WTC11 (cell line): Measurements from ENCODE around the gene PPP3R1. TPM values are rescaled to one million over a fixed set of nuclear protein-coding genes. Genes with fewer than 3 reads are reported as not detected.

Experiments used
- ATAC-seq: fragments of 200-7000 bp; cut with Tn5 transposase; 2 replicates; pipeline ENCODE4 v1.10.0; 2021; ENCODE audit warnings: mild to moderate bottlenecking, moderate library complexity
- CTCF ChIA-PET: fragments of 300-600 bp; sonication (Branson Sonifier 250); formaldehyde crosslinking; loops from one replicate; lab custom pipeline; 2021; ENCODE audit warnings: antibody characterized with exemption; lab: Charles Lee
- POLR2A ChIA-PET: fragments of 350-600 bp; sonication (Branson Sonifier 250); formaldehyde crosslinking; loops from one replicate; lab custom pipeline; 2021; ENCODE audit warnings: antibody characterized with exemption; lab: Charles Lee
- DNase-seq: peaks from one replicate; pipeline ENCODE4 v3.0.0; 2021; ENCODE audit warnings: low spot score
- H3K27ac Mint-ChIP-seq: 2 replicates; pipeline ENCODE4 v1.8.0; 2021; ENCODE audit warnings: mixed read lengths
- H3K27me3 Mint-ChIP-seq: 2 replicates; pipeline ENCODE4 v1.8.0; 2021; ENCODE audit warnings: low read depth, mild to moderate bottlenecking, moderate library complexity, mixed read lengths
- H3K36me3 Mint-ChIP-seq: 2 replicates; pipeline ENCODE4 v1.8.0; 2021; ENCODE audit warnings: mixed read lengths
- H3K4me1 Mint-ChIP-seq: 2 replicates; pipeline ENCODE4 v1.8.0; 2022; ENCODE audit warnings: mixed read lengths
- H3K4me3 Mint-ChIP-seq: 2 replicates; pipeline ENCODE4 v1.8.0; 2021; ENCODE audit warnings: mild to moderate bottlenecking, moderate library complexity, mixed read lengths
- H3K9me3 Mint-ChIP-seq: 2 replicates; pipeline ENCODE4 v1.8.0; 2021; ENCODE audit warnings: mixed read lengths
- CREM ChIP-seq: sonication (generic); formaldehyde crosslinking; IDR thresholded peaks from 2 replicates; pipeline ENCODE4 v1.8.1; 2022; ENCODE audit warnings: mild to moderate bottlenecking, missing genetic modification reagents, moderate library complexity
- ESRRA ChIP-seq: sonication (generic); formaldehyde crosslinking; IDR thresholded peaks from 2 replicates; pipeline ENCODE4 v1.8.1; 2022; ENCODE audit warnings: mild to moderate bottlenecking, missing genetic modification reagents, borderline replicate concordance
- IRF2 ChIP-seq: sonication (generic); formaldehyde crosslinking; IDR thresholded peaks from 2 replicates; pipeline ENCODE4 v1.8.0; 2022; ENCODE audit warnings: low read depth, missing genetic modification reagents, borderline replicate concordance
- NFATC4 ChIP-seq: fragments of 250-450 bp; sonication (Bioruptor Pico); IDR thresholded peaks from 2 replicates; pipeline ENCODE4 v1.9.0; 2021; ENCODE audit warnings: mild to moderate bottlenecking
- NFE2L1 ChIP-seq: sonication (generic); formaldehyde crosslinking; IDR thresholded peaks from 2 replicates; pipeline ENCODE4 v1.8.1; 2023; ENCODE audit warnings: missing genetic modification reagents
- NR2C2 ChIP-seq: sonication (generic); formaldehyde crosslinking; IDR thresholded peaks from 2 replicates; pipeline ENCODE4 v1.8.0; 2022; ENCODE audit warnings: mild to moderate bottlenecking, missing genetic modification reagents
- OVOL2 ChIP-seq: fragments of 250-450 bp; sonication (Bioruptor Pico); IDR thresholded peaks from 2 replicates; pipeline ENCODE4 v1.9.0; 2021; ENCODE audit warnings: mild to moderate bottlenecking, borderline replicate concordance
- PRRX2 ChIP-seq: fragments of 250-450 bp; sonication (Bioruptor Pico); IDR thresholded peaks from 2 replicates; pipeline ENCODE4 v1.8.0; 2021; ENCODE audit warnings: mild to moderate bottlenecking
- TCF7 ChIP-seq: sonication (generic); formaldehyde crosslinking; IDR thresholded peaks from 2 replicates; pipeline ENCODE4 v1.8.0; 2022; ENCODE audit warnings: mild to moderate bottlenecking, low read depth, missing genetic modification reagents, moderate library complexity
- TP53 ChIP-seq: sonication (generic); formaldehyde crosslinking; IDR thresholded peaks from 2 replicates; pipeline ENCODE4 v1.8.1; 2023; ENCODE audit warnings: mild to moderate bottlenecking, missing genetic modification reagents
- ZNF263 ChIP-seq: sonication (generic); formaldehyde crosslinking; IDR thresholded peaks from 2 replicates; pipeline ENCODE4 v1.8.1; 2022; ENCODE audit warnings: low read depth, mild to moderate bottlenecking, moderate library complexity, missing genetic modification reagents
- ZNF416 ChIP-seq: fragments of 250-450 bp; sonication (Bioruptor Pico); IDR thresholded peaks from 2 replicates; pipeline ENCODE4 v1.9.0; 2021; ENCODE audit warnings: mild to moderate bottlenecking, inconsistent platforms
- ZNF671 ChIP-seq: fragments of 250-450 bp; sonication (Bioruptor Pico); IDR thresholded peaks from 2 replicates; pipeline ENCODE4 v1.8.0; 2021; ENCODE audit warnings: mild to moderate bottlenecking
- total RNA-seq: library from RNA; stranded (reverse); gene quantifications from 3 replicates; pipeline ENCODE4 v1.2.3, GENCODE V29; 2021
- TF ChIP-seq, protein P1 (sequence below): sonication (generic); formaldehyde crosslinking; IDR thresholded peaks from 2 replicates; pipeline ENCODE4 v1.8.0; 2022; ENCODE audit warnings: mild to moderate bottlenecking, missing genetic modification reagents
- TF ChIP-seq, protein P2 (sequence below): sonication (generic); formaldehyde crosslinking; IDR thresholded peaks from 2 replicates; pipeline ENCODE4 v1.8.1; 2023; ENCODE audit warnings: mild to moderate bottlenecking, missing genetic modification reagents
- TF ChIP-seq, protein P3 (sequence below): sonication (generic); formaldehyde crosslinking; IDR thresholded peaks from 2 replicates; pipeline ENCODE4 v1.8.0; 2023; ENCODE audit warnings: missing genetic modification reagents
- TF ChIP-seq, protein P4 (sequence below): fragments of 250-450 bp; sonication (Bioruptor Pico); IDR thresholded peaks from 2 replicates; pipeline ENCODE4 v1.9.0; 2021; ENCODE audit warnings: mild to moderate bottlenecking

PPP3R1 gene
- total RNA-seq, 1 experiment from 2014 or later, result 61.4 TPM

DNA sequence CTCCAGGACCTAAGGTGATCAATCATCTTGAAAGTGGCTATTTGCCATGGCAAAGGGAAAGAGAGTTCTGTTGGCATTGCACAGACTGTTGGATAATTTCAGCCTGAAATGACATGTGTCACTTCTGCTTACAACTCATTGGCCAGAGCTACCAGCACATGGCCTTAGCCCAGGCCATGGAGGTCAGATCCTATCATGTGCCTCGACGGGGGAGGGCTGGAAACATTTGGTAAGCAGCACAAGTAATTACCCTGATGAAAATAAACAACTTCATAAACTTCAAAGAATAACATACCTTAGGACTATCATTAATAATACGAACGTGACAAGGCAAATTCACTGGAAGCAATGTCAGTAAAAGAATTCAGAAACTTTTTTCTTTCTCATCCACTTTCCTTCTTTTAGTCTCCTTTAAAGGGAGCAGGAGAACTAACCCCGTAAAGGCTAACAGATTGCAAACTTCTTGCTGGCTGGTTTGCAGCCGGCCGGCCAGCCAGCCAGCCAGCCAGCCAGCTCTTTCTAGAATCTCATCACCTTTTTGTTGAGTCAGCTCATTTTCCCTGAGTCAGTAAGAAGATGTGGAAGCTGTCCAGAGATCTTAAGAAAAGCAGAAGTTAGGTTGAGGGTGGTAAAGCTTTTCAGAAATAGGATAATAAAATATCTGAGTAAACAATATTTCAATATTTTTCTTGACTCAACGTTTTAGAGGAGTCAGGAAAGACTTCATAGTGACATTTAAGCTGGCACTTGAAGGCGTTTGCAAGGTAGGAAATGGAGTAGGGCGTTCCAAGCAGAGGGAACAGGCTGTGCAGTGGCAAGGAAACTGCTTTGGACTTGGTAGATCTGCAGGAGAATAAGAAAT is 35.5 kb upstream of the PPP3R1 start (continued):
- TF ChIP-seq, protein P1, sequence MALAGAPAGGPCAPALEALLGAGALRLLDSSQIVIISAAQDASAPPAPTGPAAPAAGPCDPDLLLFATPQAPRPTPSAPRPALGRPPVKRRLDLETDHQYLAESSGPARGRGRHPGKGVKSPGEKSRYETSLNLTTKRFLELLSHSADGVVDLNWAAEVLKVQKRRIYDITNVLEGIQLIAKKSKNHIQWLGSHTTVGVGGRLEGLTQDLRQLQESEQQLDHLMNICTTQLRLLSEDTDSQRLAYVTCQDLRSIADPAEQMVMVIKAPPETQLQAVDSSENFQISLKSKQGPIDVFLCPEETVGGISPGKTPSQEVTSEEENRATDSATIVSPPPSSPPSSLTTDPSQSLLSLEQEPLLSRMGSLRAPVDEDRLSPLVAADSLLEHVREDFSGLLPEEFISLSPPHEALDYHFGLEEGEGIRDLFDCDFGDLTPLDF, result no peak
- no peak for TF ChIP-seq ESRRA (CRISPR knock-in tag)

DNA sequence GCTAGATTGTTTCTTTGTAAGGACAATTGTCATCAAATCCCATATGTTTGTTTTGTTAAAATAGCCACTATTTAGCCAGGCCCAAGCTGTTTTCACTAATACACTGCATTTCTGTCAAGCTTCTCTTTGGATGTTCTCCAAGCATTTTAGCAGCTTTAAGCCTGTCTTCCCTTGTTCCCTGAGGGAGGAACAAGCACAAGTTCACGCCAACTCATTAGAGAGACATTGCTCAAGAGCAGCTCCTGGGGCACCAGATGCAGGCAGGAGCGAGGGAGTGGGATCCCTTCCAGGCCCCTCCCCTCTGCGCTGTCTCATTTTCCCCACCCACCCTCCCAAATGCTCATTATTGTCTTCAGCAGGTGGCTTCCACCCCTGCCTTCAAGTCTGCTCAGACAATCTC is 32.6 kb upstream of the PPP3R1 start:
- DNase-seq, result no peak
- Mint-ChIP-seq H3K4me3 (no peak overlapping the region), H3K27ac (no peak overlapping the region)
- TF ChIP-seq, protein P2, sequence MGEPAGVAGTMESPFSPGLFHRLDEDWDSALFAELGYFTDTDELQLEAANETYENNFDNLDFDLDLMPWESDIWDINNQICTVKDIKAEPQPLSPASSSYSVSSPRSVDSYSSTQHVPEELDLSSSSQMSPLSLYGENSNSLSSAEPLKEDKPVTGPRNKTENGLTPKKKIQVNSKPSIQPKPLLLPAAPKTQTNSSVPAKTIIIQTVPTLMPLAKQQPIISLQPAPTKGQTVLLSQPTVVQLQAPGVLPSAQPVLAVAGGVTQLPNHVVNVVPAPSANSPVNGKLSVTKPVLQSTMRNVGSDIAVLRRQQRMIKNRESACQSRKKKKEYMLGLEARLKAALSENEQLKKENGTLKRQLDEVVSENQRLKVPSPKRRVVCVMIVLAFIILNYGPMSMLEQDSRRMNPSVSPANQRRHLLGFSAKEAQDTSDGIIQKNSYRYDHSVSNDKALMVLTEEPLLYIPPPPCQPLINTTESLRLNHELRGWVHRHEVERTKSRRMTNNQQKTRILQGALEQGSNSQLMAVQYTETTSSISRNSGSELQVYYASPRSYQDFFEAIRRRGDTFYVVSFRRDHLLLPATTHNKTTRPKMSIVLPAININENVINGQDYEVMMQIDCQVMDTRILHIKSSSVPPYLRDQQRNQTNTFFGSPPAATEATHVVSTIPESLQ (CRISPR knock-in tag), result no peak
- TF ChIP-seq OVOL2 (no peak), TP53 (CRISPR knock-in tag) (no peak), NFATC4 (CRISPR knock-in tag) (no peak), CREM (CRISPR knock-in tag) (no peak), ZNF671 (CRISPR knock-in tag) (no peak), IRF2 (CRISPR knock-in tag) (no peak), ZNF263 (CRISPR knock-in tag) (no peak), ZNF416 (no peak), NFE2L1 (no peak)
- TF ChIP-seq, protein P1, result no peak
- TF ChIP-seq, protein P3, sequence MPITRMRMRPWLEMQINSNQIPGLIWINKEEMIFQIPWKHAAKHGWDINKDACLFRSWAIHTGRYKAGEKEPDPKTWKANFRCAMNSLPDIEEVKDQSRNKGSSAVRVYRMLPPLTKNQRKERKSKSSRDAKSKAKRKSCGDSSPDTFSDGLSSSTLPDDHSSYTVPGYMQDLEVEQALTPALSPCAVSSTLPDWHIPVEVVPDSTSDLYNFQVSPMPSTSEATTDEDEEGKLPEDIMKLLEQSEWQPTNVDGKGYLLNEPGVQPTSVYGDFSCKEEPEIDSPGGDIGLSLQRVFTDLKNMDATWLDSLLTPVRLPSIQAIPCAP (CRISPR knock-in tag), result no peak
- TF ChIP-seq, protein P4, sequence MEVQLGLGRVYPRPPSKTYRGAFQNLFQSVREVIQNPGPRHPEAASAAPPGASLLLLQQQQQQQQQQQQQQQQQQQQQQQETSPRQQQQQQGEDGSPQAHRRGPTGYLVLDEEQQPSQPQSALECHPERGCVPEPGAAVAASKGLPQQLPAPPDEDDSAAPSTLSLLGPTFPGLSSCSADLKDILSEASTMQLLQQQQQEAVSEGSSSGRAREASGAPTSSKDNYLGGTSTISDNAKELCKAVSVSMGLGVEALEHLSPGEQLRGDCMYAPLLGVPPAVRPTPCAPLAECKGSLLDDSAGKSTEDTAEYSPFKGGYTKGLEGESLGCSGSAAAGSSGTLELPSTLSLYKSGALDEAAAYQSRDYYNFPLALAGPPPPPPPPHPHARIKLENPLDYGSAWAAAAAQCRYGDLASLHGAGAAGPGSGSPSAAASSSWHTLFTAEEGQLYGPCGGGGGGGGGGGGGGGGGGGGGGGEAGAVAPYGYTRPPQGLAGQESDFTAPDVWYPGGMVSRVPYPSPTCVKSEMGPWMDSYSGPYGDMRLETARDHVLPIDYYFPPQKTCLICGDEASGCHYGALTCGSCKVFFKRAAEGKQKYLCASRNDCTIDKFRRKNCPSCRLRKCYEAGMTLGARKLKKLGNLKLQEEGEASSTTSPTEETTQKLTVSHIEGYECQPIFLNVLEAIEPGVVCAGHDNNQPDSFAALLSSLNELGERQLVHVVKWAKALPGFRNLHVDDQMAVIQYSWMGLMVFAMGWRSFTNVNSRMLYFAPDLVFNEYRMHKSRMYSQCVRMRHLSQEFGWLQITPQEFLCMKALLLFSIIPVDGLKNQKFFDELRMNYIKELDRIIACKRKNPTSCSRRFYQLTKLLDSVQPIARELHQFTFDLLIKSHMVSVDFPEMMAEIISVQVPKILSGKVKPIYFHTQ, result no peak
- TF ChIP-seq, all 79 proteins: peak for 0
- no peaks in the 10 kb centered on the region for H3K36me3 Mint-ChIP-seq
- ChIA-PET POLR2A (interaction anchor here (0.7 kb wide), 1 partner anchor 94 kb away, joined by 3 read pairs; no protein-coding TSS in a partner anchor), CTCF (interaction anchor here (0.9 to 1.7 kb wide), 6 partner anchors 9 to 163 kb away, joined by 3 to 7 read pairs (median 4); no protein-coding TSS in a partner anchor)
- peaks cover 4% of the 10 kb centered on the region for H3K27me3 Mint-ChIP-seq
- peaks cover 4% of the 10 kb centered on the region; the same call in 1 of the 2 replicates for H3K4me1 Mint-ChIP-seq
- no peaks in the 10 kb centered on the region for H3K9me3 Mint-ChIP-seq
- ATAC-seq, result no peak; the same call in 1 of the 2 replicates

DNA sequence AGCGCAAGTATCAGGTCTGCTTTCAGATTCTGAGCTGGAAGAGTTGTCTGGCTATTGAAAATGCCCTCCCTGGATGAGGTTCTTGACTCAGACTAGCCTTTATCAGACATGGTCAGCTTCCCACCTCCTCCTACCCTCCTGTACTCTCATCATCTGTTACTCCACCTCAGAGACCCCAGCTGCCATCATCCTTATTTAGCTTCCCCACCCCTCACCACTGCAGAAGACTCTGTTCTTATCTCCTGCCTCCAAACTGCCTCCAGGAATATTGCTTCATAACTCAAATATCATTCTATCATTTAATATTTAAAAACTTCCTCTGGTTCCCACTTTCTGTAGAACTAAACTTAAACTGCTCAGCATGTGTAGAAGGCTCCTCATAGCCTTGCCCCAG is 31.1 kb upstream of the PPP3R1 start:
- H3K4me1 Mint-ChIP-seq, result peaks cover 4% of the 10 kb centered on the region; the same call in 1 of the 2 replicates
- no peak for TF ChIP-seq NR2C2 (CRISPR knock-in tag)
- TF ChIP-seq, protein P4, result no peak
- TF ChIP-seq TCF7, result no peak
- no peak for TF ChIP-seq PRRX2
- no peak for TF ChIP-seq ZNF263 (CRISPR knock-in tag)
- POLR2A ChIA-PET, result no interaction called here
- CTCF ChIA-PET, result interaction anchor here (1.2 to 3.0 kb wide), 9 partner anchors 9 to 161 kb away, joined by 3 to 27 read pairs (median 10); no protein-coding TSS in a partner anchor
- peaks cover 4% of the 10 kb centered on the region for H3K27me3 Mint-ChIP-seq
- H3K9me3 Mint-ChIP-seq, result no peaks in the 10 kb centered on the region
- H3K36me3 Mint-ChIP-seq, result no peaks in the 10 kb centered on the region
- no peak overlapping the region for H3K27ac Mint-ChIP-seq
- DNase-seq (no peak), ATAC-seq (no peak)
- no peak overlapping the region for H3K4me3 Mint-ChIP-seq
